Measurements from ENCODE around the gene ERI3.

ERI3 gene

DNA sequence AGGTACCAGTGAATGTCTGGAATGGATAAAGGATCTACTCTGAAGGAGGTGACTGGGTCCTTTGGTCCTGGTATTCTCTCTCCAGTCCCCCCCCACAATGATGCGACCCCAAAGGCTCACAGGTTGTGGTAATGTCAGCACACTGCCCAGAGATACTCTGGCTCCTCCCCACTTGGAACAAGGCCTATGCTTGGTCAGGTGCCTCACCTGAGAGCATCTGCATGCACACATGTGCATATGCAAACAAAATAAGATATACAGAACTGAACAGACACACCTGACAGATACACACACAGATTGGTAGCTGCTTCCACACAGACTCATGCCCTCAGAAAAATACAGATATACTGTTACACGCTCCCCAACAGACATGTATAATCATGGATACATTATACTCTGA, 108.3 kb downstream of the ERI3 start:
- FAIRE-seq (no peak), DNase-seq (ENCODE audit: insufficient read length, low spot score) (no peak)
- TF ChIP-seq, protein P1, sequence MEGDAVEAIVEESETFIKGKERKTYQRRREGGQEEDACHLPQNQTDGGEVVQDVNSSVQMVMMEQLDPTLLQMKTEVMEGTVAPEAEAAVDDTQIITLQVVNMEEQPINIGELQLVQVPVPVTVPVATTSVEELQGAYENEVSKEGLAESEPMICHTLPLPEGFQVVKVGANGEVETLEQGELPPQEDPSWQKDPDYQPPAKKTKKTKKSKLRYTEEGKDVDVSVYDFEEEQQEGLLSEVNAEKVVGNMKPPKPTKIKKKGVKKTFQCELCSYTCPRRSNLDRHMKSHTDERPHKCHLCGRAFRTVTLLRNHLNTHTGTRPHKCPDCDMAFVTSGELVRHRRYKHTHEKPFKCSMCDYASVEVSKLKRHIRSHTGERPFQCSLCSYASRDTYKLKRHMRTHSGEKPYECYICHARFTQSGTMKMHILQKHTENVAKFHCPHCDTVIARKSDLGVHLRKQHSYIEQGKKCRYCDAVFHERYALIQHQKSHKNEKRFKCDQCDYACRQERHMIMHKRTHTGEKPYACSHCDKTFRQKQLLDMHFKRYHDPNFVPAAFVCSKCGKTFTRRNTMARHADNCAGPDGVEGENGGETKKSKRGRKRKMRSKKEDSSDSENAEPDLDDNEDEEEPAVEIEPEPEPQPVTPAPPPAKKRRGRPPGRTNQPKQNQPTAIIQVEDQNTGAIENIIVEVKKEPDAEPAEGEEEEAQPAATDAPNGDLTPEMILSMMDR (IDR thresholded peaks at IDR 0.05; ENCODE audit: insufficient read depth, missing control alignments), result no peak

DNA sequence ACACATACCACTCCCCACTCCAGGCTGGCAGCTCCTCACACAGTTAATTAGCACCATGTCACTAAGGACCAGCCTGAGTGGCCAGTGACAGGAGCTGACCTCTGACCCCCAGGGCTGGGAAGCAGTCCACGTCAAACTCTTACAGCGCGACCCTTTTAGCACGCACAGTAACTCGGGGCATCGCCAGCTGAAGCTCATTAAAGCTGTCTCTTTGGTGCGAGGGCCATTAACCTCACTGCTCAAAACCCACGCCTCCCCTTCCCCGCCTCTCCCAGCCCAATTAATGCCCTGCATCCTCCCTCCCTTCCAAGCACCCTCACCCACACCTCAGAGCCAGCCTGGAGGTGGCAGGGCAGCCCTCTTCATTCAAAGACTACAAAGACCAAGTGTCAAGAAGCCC, 110.1 kb downstream of the ERI3 start:
- no peak for DNase-seq (ENCODE audit: insufficient read length, low spot score)
- no peak for FAIRE-seq
- TF ChIP-seq, protein P1 (IDR thresholded peaks at IDR 0.05; ENCODE audit: insufficient read depth, missing control alignments), result no peak

DNA sequence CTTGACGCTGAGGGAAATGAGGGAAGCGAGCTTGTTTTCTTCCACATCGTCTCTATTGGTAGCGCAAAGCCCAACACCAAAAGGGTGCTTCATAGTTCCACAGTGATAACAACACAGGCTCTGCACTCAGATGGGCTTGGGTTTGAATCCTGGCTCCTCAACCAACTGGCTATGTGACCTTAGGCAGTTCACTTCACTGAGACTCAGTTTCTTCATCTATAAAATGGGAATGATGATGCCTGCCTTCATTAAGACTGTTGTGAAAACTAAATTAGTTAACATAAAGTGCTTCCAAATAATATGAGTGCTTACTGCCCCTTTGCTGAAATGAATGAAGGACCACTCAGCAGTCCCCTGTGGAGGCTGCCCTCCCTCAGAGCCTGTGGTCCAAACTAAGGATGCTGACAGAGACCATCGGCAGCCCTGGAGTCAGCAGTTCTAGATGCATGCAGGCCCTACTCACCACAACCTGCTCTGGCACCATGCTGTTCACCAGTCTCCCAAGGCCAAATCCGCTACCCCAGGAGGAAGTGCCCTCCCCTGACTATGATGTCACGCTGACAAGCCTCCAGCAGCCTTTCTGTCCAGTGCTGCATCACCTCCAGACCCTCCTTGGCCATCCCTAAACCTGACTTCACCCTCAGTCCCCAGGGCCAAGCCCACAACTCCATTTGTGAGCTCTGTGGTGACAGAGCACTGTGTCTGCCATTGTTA, 111.1 kb downstream of the ERI3 start:
- no peak for FAIRE-seq
- TF ChIP-seq, protein P1 (IDR thresholded peaks at IDR 0.05; ENCODE audit: insufficient read depth, missing control alignments), result no peak
- DNase-seq (ENCODE audit: insufficient read length, low spot score), result no peak

DNA sequence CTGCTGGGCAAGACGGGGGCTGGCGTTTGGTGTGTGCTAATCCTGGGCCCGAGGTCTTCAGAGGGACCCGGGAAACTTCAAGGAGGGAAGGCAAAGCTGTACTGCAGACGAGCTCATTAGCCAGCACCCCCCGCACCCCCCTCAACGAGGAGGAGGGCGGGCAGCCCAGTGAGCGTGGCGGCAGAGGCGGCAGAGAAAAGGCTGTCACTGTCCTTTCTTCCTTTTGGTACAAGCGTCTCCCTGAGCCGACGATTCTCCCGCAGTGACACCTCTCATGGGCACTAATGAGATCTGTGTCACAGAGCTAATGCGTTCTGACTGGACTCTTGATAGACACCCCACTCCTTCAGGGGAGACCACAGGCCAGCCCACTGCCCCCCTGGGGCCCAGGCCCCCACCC, 112.3 kb downstream of the ERI3 start:
- FAIRE-seq (no peak), DNase-seq (ENCODE audit: insufficient read length, low spot score) (no peak)
- TF ChIP-seq, protein P1 (IDR thresholded peaks at IDR 0.05; ENCODE audit: insufficient read depth, missing control alignments), result no peak

DNA sequence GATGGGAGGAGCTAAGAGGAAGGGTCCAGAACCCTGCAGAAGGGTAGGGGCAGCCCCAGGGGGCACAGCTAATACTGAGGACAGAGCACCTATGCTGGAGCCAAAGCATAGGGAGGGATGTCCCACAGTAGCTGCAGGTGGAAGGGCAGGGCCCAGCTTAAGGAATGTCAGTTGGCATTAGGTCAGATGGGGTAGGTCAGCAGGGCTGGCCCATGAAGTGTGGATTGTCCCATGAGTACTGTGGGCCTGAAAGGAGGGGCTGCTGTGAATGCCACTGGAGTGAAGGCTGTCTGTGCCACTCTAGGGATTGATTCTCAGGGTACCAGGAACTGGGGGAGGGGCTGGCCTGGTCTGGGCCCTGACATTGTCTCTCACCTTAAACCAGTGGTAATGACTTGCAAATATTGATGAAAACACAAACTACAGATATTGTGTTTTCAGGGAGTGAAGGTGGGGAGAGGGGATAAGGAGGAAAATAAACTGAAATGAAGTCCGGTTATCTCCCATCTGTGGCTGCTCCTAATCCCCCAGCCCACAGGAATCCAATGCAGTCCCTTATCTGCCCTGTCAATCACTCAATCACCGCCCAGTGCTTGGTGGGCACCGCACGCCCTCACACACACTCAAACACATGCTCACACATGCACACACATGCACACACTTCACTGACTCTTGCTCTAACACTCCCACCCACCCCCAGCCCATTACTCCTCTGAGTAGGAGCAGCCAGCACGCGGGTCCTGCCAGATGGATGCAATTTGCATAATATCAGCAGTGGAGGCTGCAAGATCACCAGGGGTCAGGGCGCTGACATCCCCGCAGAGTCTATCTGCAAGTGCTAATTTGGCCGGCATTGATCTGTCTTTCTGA, 114.0 kb downstream of the ERI3 start:
- FAIRE-seq (no peak), DNase-seq (ENCODE audit: insufficient read length, low spot score) (no peak)
- TF ChIP-seq, protein P1 (IDR thresholded peaks at IDR 0.05; ENCODE audit: insufficient read depth, missing control alignments), result no peak

DNA sequence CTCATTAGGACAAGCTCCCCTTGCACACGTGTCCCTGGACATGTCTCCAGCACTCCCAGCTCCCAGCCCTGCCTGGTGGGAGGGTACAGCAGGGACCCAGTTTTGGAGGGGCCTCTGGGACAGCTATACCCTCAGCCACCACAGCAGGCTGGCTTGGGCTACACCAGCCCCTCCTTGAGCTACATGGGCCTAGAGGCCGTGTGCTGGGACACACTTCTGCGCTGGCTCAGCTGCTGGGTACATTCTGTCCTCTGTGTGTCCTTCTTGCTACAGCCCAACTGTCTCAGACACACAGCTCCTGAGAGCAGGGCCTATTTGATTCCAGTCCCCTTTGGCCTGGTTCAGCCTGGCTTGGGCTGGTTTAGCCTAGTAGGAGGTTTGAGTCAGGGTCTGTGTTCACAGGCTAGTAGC, 115.1 kb downstream of the ERI3 start:
- DNase-seq (ENCODE audit: insufficient read length, low spot score) (no peak), FAIRE-seq (no peak)
- TF ChIP-seq, protein P1 (IDR thresholded peaks at IDR 0.05; ENCODE audit: insufficient read depth, missing control alignments), result no peak

Data from D721Med (cell line).